HL-60/S4 treated with retinoic acid at 250 ng/mL for 4 days and 3 days (cell line): ENCODE measurements around the gene ATOH8.

Experiments
- in situ Hi-C: fragments of 300-500 bp; cut with MboI; formaldehyde crosslinking; loops from 2 replicates; pipeline ENCODE4 v1.7.0; 2022; ENCODE audit warnings: low sequenced_read_pairs

ATOH8 gene

DNA sequence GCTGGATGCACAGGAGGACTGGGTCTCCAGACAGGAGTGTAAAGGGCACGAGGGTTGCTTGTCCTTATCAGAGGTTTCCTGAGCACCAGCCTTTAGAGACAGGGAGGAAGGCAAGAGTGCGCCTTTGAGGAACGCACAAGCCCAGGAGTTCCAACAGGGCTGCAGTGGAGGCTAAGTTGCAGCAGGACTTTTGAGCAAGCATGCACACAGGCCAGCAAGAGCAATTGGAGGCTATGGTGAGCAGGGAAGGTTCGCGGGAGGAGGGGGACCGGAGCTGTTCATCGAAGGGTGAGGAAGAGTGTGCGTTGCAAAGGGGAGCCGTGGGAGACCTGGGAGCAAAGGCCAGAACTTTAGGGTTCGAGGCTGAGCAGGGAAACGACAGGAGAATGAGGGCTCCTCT, 2.2 kb upstream of the ATOH8 start:
- in situ Hi-C loops: no loop called here

DNA sequence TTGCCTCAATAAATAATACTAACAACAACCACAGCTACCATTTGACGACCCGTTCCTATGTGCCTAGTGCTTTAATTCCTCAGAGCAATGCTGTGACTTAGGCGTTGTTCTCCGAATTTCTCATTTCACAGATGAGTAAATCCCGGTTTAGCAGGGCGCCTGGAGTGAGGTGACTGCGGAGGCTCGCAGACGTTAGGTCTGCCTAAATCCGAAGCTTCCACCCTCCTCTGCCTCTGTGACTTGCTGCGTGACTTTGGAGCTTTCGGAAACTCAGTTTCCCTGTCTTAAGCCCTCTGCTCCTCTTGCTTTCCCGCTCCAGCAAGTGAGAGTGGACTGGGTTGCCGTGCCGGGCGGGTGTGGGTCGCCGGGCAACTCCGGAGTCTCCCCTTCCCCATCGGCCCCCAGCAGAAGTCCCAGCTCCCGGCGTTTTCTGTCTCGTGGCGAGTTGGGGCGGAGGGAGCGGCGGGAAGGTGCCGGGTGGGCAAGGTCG, 711 bp upstream of the ATOH8 start:
- in situ Hi-C loops: no loop called here

DNA sequence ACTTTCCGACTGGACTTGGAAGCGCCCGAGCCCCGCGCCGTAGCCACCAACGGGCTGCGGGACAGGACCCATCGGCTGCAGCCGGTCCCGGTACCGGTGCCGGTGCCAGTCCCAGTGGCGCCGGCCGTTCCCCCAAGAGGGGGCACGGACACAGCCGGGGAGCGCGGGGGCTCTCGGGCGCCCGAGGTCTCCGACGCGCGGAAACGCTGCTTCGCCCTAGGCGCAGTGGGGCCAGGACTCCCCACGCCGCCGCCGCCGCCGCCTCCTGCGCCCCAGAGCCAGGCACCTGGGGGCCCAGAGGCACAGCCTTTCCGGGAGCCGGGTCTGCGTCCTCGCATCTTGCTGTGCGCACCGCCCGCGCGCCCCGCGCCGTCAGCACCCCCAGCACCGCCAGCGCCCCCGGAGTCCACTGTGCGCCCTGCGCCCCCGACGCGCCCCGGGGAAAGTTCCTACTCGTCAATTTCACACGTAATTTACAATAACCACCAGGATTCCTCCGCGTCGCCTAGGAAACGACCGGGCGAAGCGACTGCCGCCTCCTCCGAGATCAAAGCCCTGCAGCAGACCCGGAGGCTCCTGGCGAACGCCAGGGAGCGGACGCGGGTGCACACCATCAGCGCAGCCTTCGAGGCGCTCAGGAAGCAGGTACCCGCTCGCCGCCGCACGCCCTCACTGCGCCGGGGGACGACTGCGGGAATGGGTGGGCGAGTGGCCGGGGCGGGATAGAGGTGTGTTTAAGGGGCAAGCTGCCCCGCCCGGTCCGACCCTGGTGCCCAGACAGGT, 713 bp downstream of the ATOH8 start:
- in situ Hi-C loops: no loop called here

DNA sequence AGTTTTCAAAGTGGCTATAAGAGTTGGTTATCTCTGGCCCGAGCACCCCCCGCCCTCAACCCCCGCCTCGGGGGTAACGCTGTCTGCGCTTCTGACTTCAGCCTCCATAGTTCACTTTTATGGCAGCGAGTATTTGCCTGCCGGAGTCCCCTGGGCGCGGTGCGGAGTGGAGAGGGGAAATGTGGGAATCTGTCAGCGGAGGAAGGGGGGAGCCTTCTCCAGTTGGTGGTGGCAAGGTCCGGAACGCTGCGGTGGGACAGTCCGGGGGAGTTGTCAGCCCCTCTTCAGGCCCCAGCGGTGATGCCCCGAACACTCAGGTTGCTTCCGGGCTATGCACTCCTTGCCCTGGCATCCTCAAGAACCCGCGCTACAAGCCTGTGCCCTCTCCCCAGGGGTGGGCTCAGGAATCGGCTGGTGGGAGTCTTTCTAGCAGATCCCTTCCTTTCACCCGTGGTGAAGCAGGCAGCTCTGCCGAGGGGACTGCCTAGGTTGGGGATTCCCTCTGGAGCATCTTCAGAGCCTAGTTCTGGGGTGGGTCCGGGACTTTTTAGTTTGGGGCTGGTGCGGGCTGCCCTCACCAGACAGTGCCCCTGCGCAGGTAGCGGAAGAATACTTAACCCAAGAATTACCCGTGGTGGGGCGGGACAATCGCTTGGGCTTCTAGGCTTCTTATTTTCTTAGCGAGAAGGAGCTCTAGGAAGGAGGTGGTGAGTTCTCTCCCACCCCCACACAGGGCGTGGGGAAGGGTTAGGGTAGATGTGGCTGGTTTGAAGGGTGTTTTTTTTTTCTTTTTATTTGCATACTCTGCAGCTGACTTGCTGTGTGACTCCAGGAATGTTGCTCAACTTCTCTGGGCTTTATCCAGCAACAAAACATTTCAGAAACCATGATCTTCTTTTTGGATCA, 1.6 kb downstream of the ATOH8 start:
- in situ Hi-C loops: no loop called here

- in situ Hi-C loops: no loop called here
Observed at GRCh38 chr2:85756195-85756594, 2.4 kb downstream of the ATOH8 start.

DNA sequence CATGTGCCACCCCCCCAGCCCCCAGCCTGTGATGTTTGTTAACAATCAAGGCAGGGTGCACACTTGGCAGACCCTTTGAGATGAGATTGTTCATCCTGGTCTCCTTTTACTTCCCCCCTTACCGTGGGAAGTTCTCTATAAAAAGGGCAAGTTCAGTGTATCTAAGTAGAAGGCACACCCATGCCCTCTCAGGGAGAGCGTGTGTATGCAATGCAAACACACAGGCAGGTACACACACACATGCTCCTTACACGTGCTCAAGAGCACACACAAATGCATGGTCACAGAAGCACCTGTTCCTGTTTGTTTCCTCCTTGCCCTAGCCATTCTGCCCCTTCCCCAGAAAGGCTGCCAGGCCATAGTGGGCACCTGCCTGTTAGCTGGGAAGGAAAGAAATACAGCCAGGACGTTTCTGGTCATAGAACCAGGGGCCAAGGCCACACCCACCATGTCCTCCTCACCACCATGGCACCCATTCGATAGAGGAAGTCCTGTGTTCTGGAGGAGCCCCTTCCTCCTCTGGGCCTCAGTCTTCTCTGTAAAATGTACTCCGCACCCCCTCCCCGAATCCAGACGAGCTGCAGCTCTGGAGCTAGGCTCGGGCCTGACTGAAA, 3.1 kb downstream of the ATOH8 start:
- in situ Hi-C loops: no loop called here

- in situ Hi-C loops: no loop called here
Observed at GRCh38 chr2:85757860-85758259, 4.1 kb downstream of the ATOH8 start.

- in situ Hi-C loops: no loop called here
Observed at GRCh38 chr2:85758361-85759256, 4.8 kb downstream of the ATOH8 start.

DNA sequence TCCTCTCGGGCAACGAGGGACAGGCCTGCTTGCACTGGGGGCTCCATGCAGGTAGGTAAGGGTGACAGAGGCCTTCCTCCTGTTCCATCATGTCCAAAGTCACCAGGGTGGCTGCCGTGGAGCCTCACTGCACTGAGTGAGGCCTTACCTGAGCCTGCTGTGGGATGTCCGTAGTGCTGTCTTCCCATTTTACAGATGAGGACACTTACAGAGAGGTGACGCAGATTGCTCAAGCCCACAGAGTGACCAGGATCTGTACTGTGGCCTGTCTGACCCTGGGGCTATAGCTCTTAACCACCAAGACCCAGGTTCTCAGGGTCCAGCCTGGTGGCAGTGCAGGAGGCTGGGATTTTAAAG, 5.4 kb downstream of the ATOH8 start:
- in situ Hi-C loops: no loop called here

DNA sequence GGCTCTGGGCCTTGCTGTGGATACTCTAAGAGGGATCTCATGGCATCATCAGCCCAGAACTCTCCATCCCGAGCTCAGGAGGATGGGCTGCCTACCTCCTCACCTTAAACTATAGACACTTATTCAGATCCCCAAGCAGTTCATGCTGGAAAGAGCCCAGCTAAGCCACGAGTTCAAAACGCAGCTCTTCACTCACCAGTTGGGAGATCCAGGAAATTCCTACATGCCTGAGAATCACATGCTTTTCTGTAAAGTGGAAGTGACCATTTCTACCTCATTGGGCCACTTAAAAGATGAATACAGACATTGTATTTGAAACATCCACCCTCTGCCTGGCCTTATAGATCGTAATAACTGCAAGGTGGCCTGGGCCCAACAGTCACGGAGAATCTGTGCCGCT, 6.6 kb downstream of the ATOH8 start:
- in situ Hi-C loops: no loop called here

DNA sequence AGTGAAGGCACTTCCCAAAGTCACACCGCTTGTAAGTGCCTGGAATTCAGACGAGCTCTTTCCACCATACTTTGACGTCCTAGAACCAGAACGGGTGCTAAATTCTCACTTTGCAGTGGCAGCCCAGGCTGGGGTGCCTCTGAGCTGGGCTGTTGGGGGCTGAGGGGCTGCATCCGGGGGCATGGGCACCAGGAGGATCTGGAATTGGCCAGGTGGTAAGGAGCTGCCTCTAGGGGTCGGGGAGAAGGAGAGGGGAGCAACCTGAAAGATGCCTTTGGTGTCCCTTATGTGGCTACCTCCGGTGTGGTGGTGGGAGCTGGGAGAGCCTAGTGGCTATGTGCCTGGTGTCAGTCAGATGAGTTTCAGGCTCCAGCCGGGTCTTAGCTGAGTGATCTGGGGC, 7.1 kb downstream of the ATOH8 start:
- in situ Hi-C loops: no loop called here

- in situ Hi-C loops: no loop called here
Observed at GRCh38 chr2:85761512-85761944, 7.7 kb downstream of the ATOH8 start.

DNA sequence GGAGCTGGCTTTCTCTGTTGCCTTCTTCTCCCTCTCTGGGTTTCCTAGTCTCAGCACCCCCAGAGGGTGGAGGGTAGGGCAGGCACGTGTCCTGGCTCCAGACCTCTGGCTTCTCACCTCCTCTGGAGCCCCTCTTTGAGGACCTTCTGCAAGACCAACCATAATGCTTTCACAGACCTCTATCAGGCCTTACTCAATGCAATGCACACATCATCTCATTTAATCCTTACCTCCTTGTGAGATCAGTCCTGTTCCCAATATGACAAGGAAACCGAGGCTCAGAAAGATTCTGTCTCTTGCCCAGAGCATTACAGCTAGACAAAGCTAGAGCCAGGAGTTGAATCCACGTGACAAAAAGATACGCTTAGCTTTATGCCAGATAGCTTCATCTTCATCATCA, 8.2 kb downstream of the ATOH8 start:
- in situ Hi-C loops: no loop called here

DNA sequence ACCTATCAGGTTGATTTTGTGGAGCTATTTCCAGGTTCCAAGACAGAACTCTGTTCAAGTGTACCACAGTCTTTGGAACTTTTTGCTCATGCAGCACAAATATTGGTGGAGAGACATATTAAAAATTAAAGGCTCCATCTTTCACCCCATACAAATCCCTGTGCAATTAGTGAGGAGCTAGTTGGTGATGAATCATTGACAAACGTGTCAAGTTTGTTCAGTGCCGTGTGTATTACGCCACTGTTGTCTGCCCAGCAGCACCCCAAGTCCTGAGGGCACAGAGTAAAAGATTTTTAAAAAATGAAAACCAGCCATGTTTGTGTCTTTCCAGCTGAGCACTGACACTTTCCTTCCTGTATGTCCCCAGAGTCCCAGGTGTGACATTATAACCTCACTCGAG, 9.3 kb downstream of the ATOH8 start:
- in situ Hi-C loops: no loop called here

DNA sequence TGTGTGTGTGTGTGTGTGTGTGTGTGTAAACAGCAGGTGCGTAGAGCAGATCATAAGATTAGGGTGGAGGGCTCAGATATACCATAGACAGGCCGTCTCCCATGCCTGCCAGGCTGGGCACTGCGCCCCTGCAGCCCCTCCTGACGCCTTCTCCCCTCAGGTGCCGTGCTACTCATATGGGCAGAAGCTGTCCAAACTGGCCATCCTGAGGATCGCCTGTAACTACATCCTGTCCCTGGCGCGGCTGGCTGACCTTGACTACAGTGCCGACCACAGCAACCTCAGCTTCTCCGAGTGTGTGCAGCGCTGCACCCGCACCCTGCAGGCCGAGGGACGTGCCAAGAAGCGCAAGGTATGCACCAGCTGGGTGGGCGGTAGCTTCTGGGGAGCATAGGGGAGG, 10.0 kb downstream of the ATOH8 start:
- in situ Hi-C loops: no loop called here

- in situ Hi-C loops: no loop called here
Observed at GRCh38 chr2:85765081-85765731, 11.4 kb downstream of the ATOH8 start.

DNA sequence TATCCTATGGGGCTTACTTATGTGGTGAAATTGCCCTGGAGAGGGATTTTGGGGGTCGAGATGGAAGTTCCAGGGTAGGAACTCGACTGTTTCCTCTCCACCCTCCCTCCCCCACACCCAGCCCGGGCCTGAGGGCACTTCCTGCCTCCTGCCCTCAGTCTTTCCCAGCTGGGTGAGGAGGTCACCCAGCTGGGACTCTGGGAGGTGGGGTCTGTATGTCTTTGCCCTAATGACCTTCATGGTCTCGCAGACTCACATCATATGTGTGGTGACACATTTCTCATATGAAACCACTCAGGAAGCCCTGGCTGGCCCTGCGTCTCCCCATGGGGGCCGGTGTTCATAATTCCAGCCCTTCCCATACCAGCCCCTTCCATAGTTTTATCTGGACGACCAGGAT, 12.4 kb downstream of the ATOH8 start:
- in situ Hi-C loops: no loop called here

DNA sequence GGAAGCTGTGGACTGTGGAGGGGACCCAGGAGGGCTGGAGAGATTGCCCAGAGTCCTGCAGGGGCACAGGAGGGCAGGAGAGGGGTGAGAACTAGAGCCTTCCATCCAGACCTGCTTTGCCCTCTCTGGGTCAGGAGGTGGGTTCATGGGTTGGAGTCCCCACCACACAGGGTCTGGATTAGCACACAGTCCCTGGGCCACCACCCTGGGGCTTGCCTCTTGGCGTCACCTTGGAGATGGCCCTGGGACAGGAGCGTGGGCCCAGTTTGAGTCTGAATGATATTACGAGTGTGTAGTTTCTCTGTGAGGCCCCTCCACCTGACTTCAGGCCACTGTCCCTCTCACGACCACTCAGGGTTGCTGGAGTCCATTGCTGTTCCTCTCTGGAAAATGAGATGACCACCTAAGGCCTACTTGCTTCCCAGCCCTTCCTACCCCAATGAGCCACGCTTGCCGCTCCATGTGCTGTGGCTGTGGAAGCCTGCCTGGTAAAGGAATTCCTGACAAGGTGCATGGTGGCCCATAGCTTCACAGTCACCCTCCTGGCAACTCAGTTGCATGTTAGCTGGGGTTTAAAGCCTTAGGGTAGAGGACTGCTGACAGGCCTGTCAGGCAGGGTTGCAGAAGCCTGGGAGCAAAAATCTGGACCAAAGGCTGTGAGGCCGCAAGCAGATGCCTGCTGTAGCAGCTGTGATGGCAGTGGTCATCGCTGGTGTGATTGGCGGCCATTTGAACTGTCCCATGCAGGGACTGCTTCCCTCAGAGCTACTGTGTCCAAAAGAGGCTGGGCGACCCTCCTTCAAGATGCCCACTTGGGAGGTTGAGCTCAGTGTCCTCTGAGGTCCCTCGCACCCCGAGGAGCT, 14.2 kb downstream of the ATOH8 start:
- in situ Hi-C loops: no loop called here

- in situ Hi-C loops: no loop called here
Observed at GRCh38 chr2:85768713-85769112, 14.9 kb downstream of the ATOH8 start.
